Vagina (tissue), 2 donors: ENCODE results near the gene ERICH4.

Experiments used
- POLR2A ChIP-seq, 2 donors: fragments of 450-650 bp; IDR thresholded peaks; one replicate each; pipeline ENCODE4 v1.6.1; 2017; ENCODE audit warnings: antibody characterized with exemption in 2 of 2, mild to moderate bottlenecking in 2 of 2, moderate library complexity in 2 of 2
- POLR2AphosphoS5 ChIP-seq, 2 donors: sonication (generic); formaldehyde crosslinking; IDR thresholded peaks; one replicate each; pipeline ENCODE4 v1.9.0; 2017; ENCODE audit warnings: antibody characterized with exemption in 2 of 2, mild to moderate bottlenecking in 2 of 2, low read depth in 1 of 2; ENCODE audit not compliant: insufficient read depth in 1 of 2
- TF ChIP-seq, protein P1 (sequence below), 3 experiments: fragments of 450-650 bp in 2 of 3; fragments of 200-600 bp in 1 of 3; sonication (generic) in 1 of 3; IDR thresholded peaks; one replicate each; pipeline ENCODE4 v1.5.1; 2017 to 2019; ENCODE audit warnings: antibody characterized with exemption in 3 of 3, mild to moderate bottlenecking in 2 of 3, moderate library complexity in 2 of 3

DNA sequence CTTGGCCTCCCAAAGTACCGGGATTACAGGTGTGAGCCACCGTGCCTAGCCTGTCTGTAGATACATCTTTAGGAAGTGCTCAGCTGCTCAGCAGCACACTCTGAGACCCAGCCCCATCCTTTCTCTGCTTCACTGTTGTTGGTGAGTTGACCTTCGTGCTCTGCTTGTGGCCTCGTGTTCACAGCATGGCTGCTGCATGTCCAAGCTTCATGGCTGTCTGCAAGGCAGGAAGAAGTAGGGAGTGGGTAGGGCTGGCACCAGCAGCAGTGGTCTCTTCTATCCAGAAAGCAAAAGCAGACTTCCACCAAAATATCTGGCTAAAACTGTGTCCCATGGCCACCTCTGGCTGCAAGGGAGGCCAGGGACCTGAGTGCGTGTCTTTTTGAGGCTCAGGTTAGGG is 30.0 kb upstream of the ERICH4 start:
- TF ChIP-seq, protein P1, sequence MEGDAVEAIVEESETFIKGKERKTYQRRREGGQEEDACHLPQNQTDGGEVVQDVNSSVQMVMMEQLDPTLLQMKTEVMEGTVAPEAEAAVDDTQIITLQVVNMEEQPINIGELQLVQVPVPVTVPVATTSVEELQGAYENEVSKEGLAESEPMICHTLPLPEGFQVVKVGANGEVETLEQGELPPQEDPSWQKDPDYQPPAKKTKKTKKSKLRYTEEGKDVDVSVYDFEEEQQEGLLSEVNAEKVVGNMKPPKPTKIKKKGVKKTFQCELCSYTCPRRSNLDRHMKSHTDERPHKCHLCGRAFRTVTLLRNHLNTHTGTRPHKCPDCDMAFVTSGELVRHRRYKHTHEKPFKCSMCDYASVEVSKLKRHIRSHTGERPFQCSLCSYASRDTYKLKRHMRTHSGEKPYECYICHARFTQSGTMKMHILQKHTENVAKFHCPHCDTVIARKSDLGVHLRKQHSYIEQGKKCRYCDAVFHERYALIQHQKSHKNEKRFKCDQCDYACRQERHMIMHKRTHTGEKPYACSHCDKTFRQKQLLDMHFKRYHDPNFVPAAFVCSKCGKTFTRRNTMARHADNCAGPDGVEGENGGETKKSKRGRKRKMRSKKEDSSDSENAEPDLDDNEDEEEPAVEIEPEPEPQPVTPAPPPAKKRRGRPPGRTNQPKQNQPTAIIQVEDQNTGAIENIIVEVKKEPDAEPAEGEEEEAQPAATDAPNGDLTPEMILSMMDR (IDR thresholded peaks at IDR 0.05): no peak
- TF ChIP-seq POLR2A (IDR thresholded peaks at IDR 0.05) (no peak), POLR2AphosphoS5 (IDR thresholded peaks at IDR 0.05; ENCODE audit: insufficient read depth in 1 of 2, low read depth in 1 of 2) (no peak)
